Measurements from ENCODE around the gene SLC37A1.

- TF ChIP-seq ZNF133 (CRISPR knock-in tag; IDR thresholded peaks at IDR 0.05) (no peak), NFIX (CRISPR knock-in tag; IDR thresholded peaks at IDR 0.05; ENCODE audit: low read depth) (no peak), TBL1XR1 (IDR thresholded peaks at IDR 0.05; ENCODE audit: low read length in 2 of 2) (no peak), CBX5 (IDR thresholded peaks at IDR 0.05; ENCODE audit: borderline replicate concordance, low read depth) (no peak), CC2D1A (IDR thresholded peaks at IDR 0.05) (no peak), PHF20 (IDR thresholded peaks at IDR 0.05; ENCODE audit: partially characterized antibody) (no peak), PREB (CRISPR knock-in tag; IDR thresholded peaks at IDR 0.05) (no peak), ELF4 (CRISPR knock-in tag; IDR thresholded peaks at IDR 0.05) (no peak), MYNN (IDR thresholded peaks at IDR 0.05) (no peak), MYNN (CRISPR knock-in tag; IDR thresholded peaks at IDR 0.05) (no peak), CTCF (IDR thresholded peaks at IDR 0.05 in 2 of 3, conservative IDR thresholded peaks at IDR 0.05 in 1 of 3; ENCODE audit: insufficient read depth in 2 of 3, low read depth in 1 of 3, low read length in 3 of 3) (no peak), MEIS2 (IDR thresholded peaks at IDR 0.05; ENCODE audit: partially characterized antibody) (no peak), POLR2G (IDR thresholded peaks at IDR 0.05; ENCODE audit: low read depth, low read length) (no peak), HCFC1 (IDR thresholded peaks at IDR 0.05; ENCODE audit: low read depth, low read length) (no peak), ZHX1 (conservative IDR thresholded peaks at IDR 0.05; ENCODE audit: low read length) (no peak)
Measured at GRCh38 chr21:42521805-42522204, 8.2 kb downstream of the SLC37A1 start.

Measured in K562 (cell line).